Uterus (tissue), 2 donors: ENCODE results near the gene HGFAC.

Experiments used
- POLR2A ChIP-seq, 2 donors: fragments of 450-650 bp; IDR thresholded peaks; one replicate each; pipeline ENCODE4 v1.6.1; 2016; ENCODE audit warnings: antibody characterized with exemption in 2 of 2, mild to moderate bottlenecking in 1 of 2, moderate library complexity in 1 of 2
- TF ChIP-seq, protein P1 (sequence below), 4 experiments: fragments of 200-600 bp in 2 of 4; fragments of 450-650 bp in 2 of 4; sonication (generic) in 2 of 4; IDR thresholded peaks; one replicate each; pipeline ENCODE4 v1.5.1; 2016 to 2019; ENCODE audit warnings: antibody characterized with exemption in 4 of 4, mild to moderate bottlenecking in 2 of 4, moderate library complexity in 1 of 4

- TF ChIP-seq, protein P1, sequence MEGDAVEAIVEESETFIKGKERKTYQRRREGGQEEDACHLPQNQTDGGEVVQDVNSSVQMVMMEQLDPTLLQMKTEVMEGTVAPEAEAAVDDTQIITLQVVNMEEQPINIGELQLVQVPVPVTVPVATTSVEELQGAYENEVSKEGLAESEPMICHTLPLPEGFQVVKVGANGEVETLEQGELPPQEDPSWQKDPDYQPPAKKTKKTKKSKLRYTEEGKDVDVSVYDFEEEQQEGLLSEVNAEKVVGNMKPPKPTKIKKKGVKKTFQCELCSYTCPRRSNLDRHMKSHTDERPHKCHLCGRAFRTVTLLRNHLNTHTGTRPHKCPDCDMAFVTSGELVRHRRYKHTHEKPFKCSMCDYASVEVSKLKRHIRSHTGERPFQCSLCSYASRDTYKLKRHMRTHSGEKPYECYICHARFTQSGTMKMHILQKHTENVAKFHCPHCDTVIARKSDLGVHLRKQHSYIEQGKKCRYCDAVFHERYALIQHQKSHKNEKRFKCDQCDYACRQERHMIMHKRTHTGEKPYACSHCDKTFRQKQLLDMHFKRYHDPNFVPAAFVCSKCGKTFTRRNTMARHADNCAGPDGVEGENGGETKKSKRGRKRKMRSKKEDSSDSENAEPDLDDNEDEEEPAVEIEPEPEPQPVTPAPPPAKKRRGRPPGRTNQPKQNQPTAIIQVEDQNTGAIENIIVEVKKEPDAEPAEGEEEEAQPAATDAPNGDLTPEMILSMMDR (IDR thresholded peaks at IDR 0.05): no peak
- TF ChIP-seq POLR2A (IDR thresholded peaks at IDR 0.05): no peak
Observed at GRCh38 chr4:3445111-3445820, 3.5 kb downstream of the HGFAC start.
